ENCODE results near the gene GPC1.
A peak's percentile ranks its signal among the peaks of the same experiment; 100 is the strongest.

GPC1 gene

DNA sequence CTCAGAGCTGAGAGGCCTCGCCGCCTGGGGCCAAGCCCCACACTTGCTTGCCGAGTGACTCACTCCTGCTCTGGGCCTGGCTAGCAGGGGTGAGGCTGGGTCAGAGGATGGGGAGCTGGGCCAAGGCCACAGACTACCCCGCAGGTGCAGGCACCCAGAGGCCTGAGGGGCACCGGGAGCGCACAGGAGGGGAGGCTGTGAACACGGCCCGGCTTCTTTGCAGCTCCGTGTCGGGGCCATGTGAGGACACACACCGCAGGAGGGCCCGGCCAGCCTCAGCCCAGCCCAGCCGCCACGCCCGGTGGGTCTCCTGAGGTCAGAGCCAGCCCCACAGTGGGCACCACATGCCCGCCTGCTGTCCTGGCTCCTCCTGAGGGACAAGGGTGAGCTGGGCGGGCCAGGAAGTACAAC, 8.4 kb downstream of the GPC1 start:
- DNase-seq, result no peak

DNA sequence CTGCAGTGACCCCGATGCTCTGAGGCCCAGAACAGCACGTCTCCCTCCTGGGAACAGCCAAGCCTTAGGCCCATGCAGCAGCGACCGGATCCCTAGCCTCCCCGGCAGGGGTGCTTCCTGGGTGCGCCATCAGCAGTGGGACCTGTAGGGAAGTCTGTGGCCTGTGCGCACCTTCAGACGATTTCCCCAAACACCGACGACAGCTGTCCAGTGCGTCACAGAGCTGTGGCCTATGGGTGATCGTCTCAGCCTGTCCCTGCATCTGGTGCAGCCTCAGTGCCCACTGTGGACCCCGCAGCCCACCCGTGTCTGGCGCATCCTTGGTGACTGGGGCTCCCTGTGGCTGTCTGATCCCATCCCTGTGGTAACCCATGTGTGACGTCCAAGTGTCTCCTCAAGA, 9.0 kb downstream of the GPC1 start:
- DNase-seq, result no peak

DNA sequence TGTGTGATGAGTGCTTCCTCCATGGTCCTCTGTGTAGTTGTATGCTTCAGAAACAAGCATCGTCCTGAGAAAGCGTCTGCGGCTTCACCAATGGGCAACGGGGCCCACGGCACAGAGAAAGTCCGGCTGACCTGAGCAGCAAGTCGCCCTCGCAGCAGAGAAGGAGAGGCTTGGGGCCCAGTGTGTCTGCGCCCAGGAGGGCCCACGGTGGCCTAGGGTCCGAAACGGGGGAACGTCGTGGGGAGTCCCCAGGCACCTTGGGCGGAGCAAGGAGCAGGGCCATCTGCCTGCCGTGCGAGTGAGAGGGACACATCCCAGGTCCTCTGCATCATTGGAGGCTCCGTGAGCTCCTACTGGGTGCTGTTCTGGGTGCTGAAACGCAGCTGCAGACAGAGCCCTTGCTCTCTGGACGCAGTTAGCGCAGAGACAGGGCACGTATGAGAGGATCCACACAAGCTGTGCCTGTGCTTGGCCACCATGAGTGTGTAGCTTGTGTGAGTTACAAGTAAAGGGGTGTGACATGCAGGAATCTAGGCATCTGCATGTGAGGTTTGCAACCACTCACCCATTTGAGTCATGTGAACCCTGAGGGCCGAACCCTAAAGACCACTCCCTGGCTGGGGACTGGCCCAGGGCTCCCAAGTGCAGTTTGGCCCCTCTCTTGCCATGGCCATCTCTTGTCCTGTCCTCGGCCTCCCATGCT, 10.6 kb downstream of the GPC1 start:
- no peak for DNase-seq

DNA sequence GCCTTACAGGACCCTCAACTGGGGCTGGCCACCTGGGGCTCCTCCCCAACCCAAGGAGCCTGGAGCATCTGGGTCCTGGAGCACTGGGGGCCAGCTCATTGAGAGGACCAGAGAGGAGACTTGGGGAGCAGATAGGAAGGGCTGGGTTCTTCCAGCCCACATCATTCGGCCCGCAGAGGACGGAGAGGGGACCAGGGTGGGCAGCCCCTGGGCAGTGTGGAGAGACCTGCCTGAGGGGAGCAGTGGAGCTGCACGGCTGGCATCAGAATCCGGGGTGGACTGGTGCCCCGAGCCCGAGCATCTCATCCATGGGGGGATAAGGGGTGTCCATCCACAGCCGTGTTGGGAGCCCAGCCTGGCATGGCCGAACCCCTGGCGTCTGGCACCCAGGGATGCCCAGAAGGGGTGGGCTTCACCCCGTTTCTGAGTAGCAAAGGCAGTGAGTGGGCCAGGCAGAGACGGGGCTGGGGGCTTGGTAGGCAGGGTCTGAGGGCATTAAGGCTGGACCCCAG, 11.3 kb downstream of the GPC1 start:
- no peak for DNase-seq

DNA sequence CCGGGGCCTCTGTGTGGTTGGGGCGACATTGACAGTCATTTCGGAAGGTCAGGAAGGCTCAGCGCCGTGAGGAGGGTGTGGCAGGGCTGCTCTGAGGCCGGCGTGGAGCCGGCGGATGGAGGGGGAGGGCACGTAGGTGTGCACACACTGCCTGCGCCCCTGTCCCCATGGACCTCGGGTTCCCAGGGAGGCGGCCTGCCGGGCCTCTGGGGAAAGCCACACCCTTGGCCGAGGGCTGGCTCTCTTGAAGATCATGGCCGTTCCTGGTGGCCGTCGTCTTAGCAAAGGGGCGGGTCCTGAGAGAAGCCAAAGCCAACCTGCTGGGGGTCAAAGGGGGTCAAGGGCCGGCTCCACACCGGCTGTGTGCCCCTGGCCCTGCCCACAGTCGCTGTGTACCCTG, 11.9 kb downstream of the GPC1 start:
- no peak for DNase-seq

DNA sequence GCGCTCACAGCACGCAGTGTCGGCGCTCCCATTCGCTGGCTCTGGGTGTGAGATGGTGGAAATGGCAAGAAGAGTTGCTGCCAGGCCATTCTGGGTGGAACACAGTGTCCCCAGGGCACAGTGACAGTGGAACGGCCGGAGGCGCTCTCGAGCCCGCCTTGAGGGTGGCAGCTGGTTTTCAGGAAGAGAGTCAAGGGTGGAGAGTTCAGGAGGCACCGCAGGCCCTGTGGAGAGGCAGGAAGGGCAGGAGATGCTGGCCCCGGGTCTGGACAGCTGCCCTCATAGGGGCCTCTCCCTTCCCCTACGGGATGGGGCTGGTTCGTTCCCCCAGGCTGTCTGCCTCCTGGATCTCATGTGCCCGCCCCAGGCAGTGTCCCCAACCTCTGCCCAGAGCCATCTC, 12.5 kb downstream of the GPC1 start:
- no peak for DNase-seq

DNA sequence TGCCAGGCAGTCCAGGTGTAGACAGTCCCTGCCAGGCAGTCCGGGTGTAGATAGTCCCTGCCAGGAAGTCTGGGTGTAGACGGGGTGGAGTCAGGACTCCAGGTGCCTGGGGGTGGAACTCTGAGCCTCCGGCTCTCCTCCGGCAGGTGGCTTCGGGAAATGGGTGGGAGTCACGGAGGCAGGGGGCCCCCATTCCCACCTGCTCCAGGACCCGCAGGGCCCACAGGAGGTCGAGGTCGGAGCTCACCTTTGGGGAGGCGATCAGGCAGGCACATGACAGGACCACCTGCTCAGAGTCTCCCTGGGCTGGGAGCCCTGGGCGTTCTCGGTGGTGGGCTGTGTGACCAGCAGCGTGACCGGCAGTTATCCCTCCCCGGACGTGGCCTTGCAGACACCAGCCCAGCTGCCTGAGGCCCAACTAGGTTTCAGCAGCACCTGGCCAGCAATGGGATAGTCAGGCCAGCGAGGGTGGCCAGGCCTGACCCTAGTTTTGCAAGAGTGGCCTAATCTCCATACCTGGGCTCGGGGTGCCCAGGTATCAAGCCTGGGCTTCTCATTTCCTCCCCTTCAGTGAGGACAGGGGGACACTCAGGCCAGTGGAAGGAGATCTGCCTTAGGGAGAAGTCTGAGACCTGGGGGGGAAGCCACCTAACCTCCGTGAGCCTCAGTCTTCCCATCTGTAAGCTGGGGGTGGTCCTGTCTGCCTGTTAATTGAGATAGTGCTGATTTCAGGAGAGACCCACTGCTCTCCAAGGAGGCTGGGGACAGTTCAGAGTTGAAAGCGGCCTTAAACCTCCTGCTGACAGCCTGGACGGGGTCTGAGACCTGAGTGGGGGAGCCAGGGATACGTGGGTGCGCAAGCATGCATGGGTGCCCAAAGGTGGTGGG, 13.2 kb downstream of the GPC1 start:
- DNase-seq, result no peak

DNA sequence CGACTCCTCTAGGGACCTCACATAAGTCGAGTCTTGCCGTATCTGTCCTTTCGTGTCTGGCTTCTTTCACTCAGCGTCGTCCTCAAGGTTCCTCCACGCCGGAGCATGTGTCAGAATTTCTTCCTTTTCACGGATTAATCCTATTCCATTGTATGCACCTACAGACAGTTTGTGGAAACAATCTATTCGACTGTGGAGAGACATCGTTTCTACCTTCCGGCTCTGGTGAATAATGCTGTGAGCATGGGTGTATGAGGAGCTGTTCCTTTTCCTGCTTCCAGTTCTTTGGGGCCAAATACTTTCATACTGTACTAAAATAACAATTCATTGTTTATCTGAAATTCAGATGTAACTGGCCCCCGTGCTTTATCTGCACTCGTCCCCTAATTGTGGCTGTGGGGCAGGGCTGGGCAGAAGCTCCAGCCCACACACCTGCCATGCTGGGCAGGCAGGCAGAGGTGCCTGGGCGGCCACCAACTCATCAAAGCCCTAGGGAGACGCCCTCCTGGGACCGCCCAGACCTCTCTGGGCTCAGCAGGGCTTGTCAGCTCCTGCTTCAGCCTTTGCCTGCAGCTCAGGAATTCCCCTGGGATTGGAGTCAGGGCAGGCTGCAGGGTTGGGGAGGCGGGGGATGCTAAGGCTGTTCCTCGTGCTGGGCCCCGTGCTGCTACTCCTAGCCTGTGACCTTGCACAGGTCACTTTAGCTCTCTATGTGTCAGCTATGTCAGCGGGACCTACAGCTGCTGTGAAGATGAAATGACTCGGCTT, 14.5 kb downstream of the GPC1 start:
- no peak for DNase-seq

DNA sequence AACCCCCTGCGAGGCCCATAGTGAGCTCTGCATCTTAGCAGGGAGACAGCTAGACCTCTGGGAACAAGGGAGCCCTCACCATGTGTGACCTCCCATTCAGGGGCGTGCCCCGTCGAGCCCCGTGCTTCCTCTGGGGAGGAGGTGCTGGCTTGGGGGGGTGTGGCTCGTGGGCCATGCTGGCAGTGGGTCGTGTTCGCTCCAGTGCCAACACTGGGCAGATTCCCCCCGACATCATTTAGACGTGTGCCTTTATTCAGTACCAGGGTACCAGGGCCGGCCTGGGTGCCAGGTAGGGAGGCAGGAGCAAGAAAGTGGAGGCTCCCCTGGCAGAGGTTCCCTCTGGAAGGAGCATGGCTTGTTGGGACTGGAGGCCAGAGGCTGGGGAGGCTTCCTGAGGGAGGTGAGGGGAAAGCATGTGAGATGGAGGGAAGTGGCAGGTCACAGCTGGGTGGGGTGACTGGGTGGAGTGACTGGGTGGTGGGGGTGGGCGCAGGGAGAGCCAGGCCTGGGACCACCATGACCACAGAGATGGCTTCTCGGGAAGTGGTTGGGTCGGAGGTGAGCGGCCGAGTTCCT, 15.2 kb downstream of the GPC1 start:
- no peak for DNase-seq

DNA sequence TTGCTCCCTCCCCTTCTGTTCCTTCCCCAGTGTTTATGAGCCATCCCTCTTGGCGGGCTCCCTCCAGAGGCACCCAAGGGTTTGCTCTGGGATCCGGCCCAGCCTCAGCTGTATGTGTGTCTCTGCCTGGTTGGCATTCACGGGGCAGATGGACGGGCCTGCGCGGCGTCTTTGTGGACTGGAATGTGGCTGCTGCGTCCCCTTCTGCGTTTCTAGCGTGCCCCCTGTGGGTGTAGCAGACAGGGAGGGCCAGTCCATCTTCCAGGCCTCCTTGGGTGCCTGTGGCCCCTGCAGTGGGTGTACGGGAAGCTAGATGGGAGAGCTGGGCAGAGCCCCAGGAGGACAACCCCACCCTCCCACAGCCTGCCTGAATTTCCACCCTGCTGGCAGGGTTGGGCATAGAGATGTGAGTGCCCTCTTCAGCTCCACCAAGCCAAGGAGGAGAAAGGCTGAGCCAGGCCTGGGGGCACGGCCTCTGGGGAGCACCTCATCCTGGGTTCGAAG, 15.7 kb downstream of the GPC1 start:
- DNase-seq, result no peak

DNA sequence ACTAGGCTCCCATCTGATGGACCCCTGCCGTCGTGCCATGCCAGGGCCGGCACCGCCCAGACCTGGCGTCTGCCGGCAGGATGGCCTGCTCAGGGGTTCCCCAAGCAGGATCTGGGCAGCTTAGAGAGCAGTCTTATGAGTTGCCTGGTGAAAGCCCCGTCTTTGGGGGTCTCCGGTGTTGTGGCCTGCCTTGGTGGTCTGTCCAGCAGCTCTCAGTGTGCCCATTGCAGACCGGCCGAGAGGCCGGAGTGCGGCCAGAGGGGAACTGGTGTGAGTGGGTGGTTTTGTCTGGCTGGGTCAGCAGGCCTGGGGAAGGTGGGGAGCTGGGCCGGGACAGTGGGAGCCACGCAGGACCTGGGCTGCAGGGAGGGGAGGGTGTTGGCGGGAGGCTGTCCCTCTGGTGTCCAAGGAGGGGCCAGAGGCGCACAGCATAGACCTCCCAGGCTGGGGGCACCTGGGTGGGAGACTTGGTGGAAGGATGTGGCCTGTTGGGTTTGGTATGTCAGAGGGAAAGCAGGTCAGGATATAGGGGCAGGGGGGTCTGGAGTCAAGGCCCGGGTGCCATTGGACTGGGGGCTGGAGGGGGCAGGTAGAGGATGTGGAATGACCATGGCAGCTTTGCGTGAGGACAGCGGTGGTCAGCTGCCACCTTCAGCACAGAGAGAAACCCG, 16.5 kb downstream of the GPC1 start:
- no peak for DNase-seq

DNA sequence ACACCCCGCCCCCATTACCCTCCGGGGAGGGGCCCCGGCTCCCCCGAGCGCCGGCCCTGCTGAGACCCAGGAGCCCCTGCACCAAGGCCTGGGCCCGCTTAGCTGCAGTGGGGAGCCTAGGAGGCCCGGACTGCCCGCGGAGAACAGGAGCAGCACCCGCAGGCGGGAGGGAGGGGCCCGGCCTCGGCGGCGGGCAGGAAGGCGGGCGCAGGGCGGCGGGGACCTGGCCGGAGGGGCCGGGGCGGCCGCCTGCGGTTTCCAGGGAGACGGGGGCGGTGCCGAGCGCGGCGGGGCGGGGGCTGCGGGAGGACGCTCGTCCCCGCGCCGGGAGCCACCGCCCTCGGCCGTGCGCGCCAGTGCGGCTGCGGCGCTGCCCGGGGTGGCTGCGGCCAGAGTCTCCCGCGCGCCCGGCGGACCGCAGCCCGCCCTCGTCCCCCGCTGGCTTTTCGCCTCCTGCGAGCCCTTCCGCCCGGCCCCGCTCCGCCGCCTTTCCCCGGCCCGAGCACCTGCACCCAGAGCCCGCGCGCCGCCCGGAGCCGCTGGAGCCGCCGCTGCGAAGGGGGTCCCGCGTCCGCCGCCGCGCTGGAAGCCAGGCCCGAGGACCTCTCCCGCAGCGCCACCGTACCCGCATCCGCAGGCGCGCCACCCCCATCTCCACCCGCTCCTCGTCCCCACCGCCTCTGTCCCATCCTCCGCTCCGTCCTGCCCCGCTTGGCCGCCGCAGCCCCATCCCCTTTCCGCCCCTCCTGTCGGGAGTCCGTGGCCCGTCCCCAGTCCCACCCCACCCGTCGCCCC, 17.2 kb downstream of the GPC1 start:
- DNase-seq, result peak; percentile 63

DNA sequence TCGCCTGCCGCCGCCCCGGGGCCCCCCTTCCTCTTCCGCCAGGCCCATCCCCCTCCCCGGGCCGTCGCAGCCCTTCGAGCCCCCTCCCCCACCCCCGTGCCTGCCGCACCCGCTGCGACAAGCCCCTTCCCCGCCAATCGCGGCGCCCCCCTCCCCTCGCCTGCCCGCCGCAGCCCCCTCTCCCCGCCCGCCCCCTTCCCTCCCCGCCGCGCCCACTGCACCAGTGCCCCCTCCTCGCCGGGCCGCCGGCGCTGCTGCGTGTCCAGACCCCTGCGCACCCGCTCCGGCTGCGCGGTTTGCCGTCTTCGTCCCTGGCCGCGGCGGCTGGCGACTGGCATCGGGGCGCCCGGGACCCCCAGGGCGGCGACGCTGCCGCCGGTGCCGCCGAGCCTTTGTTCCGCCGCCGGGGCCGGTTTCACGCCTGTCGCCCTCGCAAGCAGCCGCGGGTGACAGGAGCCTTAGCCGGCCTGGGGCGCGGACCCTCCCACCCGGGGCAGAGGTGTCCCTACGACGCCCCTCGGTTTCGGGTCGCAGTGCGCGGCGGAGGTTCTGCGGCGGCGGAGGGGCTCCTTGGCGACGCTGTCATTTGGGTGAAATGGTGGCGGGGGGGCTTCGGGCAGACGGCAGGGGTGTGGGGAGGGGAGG, 18.1 kb downstream of the GPC1 start:
- DNase-seq, result no peak

DNA sequence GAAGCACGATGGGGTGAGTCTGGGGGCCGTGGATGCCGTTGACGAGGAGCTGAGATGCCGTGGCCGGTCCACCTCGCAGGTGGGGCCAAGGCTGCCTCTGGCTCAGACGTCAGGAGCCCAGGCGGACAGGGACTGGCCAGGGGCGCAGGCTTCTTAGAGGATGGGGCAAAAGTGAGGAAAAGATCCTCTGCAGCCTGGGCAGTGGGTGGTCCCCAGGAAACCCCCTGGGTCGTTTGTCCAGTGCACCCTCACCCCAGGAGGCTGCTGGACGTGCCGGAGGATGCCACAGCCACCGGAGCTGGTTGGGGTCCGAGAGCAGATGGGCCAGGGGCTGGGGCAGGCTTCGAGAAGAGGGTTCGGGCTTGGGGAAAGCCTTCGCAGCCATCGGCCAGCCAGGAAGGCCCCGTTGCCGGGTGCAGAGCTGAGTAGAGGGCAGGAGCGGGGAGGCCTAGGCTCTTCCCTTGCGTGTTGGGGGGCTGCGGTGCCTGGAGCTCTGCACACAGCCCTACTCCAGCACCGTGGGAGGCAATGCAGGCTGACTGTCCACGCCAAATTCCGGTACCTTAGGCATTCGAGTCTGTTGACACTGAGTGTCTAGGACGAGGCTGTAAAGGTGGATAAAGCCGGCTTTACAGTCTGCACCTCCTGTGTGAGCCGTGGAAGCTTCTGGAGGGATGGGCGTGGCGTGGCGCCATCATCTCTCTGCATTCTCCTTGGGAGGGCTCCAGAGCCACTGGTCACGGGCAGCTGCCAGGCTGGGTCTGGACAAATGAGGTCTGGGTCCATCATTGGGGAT, 18.8 kb downstream of the GPC1 start:
- DNase-seq, result no peak

DNA sequence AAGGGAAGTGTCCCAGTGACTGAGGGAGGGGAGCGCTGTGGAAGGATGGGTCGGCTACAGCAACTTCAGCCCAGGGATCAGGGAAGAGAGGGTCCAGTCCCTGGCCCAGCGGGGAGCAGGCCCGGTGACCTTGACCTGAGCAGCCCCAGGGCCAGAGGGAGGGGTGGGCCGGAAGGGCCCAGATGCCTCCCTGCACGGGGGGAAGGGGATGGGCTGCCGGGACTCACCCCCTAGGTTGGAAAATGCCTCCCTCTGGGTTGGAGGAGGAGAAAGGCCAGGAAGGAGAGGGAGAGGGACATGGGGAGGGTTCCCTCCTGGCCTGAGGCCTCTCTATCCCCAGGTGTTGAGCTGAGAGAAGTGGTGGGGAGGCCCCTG, 19.8 kb downstream of the GPC1 start:
- DNase-seq, result no peak

DNA sequence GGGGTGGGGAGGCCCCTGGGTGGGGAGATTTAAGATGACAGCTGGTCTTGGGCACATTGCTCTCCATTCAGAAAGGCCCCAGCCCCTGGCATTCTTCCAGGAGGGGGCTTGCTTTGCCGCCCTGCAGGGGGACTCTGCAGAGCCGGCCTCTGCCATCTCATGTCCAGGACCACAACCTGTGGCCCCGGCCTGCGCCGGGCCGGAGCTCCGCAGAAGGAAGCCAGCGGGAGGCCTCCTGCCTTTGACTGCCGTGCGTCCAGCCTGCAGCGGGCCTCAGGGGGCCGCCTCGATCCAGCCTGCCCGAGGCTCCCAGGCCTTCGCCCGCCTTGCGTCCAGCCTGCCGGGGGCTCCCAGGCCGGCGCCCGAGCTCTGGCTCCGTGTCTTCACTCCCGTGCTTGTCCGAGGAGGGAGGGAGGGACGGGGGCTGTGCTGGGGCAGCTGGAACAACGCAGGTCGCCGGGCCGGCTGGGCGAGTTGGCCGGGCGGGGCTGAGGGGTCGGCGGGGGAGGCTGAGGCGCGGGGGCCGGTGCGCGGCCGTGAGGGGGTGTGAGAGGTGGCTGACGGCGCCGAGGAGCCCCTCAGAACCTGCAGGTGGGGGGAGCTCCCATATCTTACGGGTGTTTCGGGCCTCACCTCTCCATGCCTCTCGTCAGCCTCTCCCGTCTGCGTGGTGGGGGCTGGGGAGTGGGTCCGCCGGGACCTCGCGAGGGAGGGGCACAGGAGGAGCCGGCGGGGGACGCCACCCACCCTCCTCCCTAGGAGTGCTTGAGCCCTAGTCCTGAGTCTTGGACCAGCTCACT, 20.4 kb downstream of the GPC1 start:
- no peak for DNase-seq

DNA sequence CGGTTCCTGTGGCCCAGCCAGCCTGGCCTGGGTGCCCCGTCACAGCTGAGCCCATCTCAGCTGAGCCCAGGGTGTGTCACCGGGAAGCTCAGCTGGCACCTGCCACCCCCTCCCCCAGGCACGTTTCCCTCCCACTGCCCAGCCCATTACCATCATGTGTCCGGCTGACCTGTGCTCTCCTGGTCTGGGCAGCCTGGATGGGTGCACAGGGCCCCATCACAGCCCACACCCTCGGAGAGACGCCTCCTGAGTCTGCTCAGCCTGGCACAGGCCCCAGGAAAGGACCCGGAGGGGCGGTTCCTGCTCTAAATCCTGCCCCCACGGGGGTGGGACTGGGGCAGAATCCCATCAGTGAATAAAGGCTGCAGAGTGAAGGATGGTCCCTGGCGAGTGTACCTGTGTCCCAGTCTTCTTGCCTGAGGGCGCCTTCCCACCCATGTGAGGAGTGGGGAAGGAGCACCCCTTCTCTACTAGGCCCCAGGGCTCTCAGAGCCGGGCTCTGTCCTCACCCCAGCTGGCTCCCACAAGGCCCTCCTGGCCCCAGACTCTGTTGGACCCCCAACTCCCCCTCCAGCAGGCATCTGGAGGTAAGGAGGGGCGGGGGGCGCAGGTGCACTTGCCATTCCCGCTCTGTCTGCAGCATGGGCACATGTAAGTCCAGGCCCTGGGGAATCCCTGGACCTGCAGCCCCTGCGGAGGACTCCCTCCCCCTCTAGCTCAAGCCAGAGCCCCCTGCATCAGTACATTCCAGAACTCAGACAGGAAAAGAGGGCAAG, 21.2 kb downstream of the GPC1 start:
- DNase-seq, result no peak

All from OCI-M1 (cell line).